Cardiac fibroblast (primary cell): Measurements from ENCODE around the gene SCTR.

Experiments
- DNase-seq, 2 donors: peaks; one replicate each; pipeline versions ENCODE4 v3.0.0 to v3.0.0-alpha.2; 2010; ENCODE audit warnings: low read depth in 2 of 2
- H3K4me3 ChIP-seq, 2 donors: replicated peaks in 1 of 2; 1 replicate in 1 of 2; 2 replicates in 1 of 2; pipeline ENCODE4 v1.5.1; 2011; ENCODE audit warnings: low read depth in 2 of 2, low read length in 2 of 2, mild to moderate bottlenecking in 2 of 2, moderate library complexity in 1 of 2
- CTCF ChIP-seq: IDR thresholded peaks from one replicate; pipeline ENCODE4 v1.5.1; 2011; ENCODE audit warnings: low read depth, mild to moderate bottlenecking, low read length, inconsistent platforms

The SCTR gene

GRCh38 chr2:119433636-119434327 is 90.5 kb downstream of the SCTR start:
- TF ChIP-seq CTCF = no peak
- H3K4me3 ChIP-seq = no peak overlapping the region
- DNase-seq = no peak

- TF ChIP-seq CTCF = no peak
- no peak for DNase-seq
- H3K4me3 ChIP-seq = peak overlapping the region in 1 of 2 donors; percentile 53
Observed at GRCh38 chr2:119432851-119433522, 91.3 kb downstream of the SCTR start.

GRCh38 chr2:119431976-119432850 is 92.1 kb downstream of the SCTR start:
- no peak for TF ChIP-seq CTCF

GRCh38 chr2:119431155-119431975 is 92.9 kb downstream of the SCTR start, which contains the start of gene TMEM37:
TMEM37 (plus strand) TSS chr2:119431854; CDS start chr2:119431904, 50 bp downstream.
- peak; percentile 64 to 81 for DNase-seq
- peak within 1 kb of the TSS; percentile 39 to 53 for H3K4me3 ChIP-seq
- no peak for TF ChIP-seq CTCF

More at GRCh38 chr2:119431976-119432850, 92.1 kb downstream of the SCTR start:
- H3K4me3 ChIP-seq = peak overlapping the region; percentile 35 to 53
- peak; percentile 63 to 66 for DNase-seq

GRCh38 chr2:119430023-119430498 is 94.2 kb downstream of the SCTR start:
- no peak for TF ChIP-seq CTCF
- DNase-seq = no peak
- H3K4me3 ChIP-seq = no peak overlapping the region
